SK-N-SH (cell line): Measurements from ENCODE around the gene LGALS14.
"Not testable (repeated sequence)": the region's sequence is repeated elsewhere in the genome, so short reads cannot be mapped to it uniquely, and the experiment has no call there.

Source experiments
- EP300 ChIP-seq, 2 experiments: IDR thresholded peaks; 2 replicates each; pipeline versions ENCODE4 v1.4.0 to v1.6.1; 2012; ENCODE audit warnings: borderline replicate concordance in 1 of 2, low read depth in 1 of 2, low read length in 1 of 2
- JUND ChIP-seq: IDR thresholded peaks from 2 replicates; pipeline ENCODE4 v1.4.0; 2012
- POLR2AphosphoS5 ChIP-seq: IDR thresholded peaks from 2 replicates; pipeline ENCODE4 v1.6.1; 2012; ENCODE audit warnings: low read depth, low read length
- RFX5 ChIP-seq: IDR thresholded peaks from 2 replicates; pipeline ENCODE4 v1.6.1; 2012; ENCODE audit warnings: mild to moderate bottlenecking, improper control_type of control experiment, low read length
- SMC3 ChIP-seq: IDR thresholded peaks from 2 replicates; pipeline ENCODE4 v1.6.1; 2012; ENCODE audit warnings: low read depth, low read length, improper control_type of control experiment
- TAF1 ChIP-seq: IDR thresholded peaks from 2 replicates; pipeline ENCODE4 v1.6.1; 2012; ENCODE audit warnings: low read depth, mild to moderate bottlenecking, low read length, moderate library complexity, borderline replicate concordance
- TF ChIP-seq, protein P1 (sequence below): fragments of 200-600 bp; sonication (generic); IDR thresholded peaks from 2 replicates; pipeline ENCODE4 v1.6.1; 2017; ENCODE audit warnings: antibody characterized with exemption, mild to moderate bottlenecking, moderate library complexity
- TF ChIP-seq, protein P2 (sequence below): fragments of 150-350 bp; IDR thresholded peaks from 2 replicates; pipeline ENCODE4 v1.6.1; 2017; ENCODE audit warnings: antibody characterized with exemption, low read length, low read depth, borderline replicate concordance
- TF ChIP-seq, protein P3 (sequence below): IDR thresholded peaks from 2 replicates; pipeline ENCODE4 v1.4.0; 2012; ENCODE audit warnings: low read depth

DNA sequence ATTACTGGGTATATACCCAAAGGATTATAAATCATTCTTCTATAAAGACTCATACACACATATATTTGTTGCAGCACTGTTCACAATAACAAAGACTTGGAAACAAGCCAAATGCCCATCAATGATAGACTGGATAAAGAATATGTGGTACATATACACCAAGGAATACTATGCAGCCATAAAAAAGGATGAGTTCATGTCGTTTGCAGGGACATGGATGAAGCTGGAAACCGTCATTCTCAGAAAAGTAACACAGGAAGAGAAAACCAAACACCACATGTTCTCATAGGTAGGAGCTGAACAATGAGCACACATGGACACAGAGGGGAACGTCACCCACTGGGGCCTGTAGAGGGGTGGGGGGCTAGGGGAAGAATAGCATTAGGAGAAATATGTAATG is 15.9 kb downstream of the LGALS14 start:
- TF ChIP-seq, protein P1, sequence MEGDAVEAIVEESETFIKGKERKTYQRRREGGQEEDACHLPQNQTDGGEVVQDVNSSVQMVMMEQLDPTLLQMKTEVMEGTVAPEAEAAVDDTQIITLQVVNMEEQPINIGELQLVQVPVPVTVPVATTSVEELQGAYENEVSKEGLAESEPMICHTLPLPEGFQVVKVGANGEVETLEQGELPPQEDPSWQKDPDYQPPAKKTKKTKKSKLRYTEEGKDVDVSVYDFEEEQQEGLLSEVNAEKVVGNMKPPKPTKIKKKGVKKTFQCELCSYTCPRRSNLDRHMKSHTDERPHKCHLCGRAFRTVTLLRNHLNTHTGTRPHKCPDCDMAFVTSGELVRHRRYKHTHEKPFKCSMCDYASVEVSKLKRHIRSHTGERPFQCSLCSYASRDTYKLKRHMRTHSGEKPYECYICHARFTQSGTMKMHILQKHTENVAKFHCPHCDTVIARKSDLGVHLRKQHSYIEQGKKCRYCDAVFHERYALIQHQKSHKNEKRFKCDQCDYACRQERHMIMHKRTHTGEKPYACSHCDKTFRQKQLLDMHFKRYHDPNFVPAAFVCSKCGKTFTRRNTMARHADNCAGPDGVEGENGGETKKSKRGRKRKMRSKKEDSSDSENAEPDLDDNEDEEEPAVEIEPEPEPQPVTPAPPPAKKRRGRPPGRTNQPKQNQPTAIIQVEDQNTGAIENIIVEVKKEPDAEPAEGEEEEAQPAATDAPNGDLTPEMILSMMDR = not testable (repeated sequence)
- not testable (repeated sequence) for TF ChIP-seq JUND; POLR2AphosphoS5; TAF1; SMC3; EP300 (IDR thresholded peaks at IDR 0.05; ENCODE audit: borderline replicate concordance in 1 of 2, low read depth in 1 of 2, low read length in 1 of 2); RFX5
- TF ChIP-seq, protein P2, sequence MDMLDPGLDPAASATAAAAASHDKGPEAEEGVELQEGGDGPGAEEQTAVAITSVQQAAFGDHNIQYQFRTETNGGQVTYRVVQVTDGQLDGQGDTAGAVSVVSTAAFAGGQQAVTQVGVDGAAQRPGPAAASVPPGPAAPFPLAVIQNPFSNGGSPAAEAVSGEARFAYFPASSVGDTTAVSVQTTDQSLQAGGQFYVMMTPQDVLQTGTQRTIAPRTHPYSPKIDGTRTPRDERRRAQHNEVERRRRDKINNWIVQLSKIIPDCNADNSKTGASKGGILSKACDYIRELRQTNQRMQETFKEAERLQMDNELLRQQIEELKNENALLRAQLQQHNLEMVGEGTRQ = not testable (repeated sequence)
- TF ChIP-seq, protein P3, sequence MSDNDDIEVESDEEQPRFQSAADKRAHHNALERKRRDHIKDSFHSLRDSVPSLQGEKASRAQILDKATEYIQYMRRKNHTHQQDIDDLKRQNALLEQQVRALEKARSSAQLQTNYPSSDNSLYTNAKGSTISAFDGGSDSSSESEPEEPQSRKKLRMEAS = not testable (repeated sequence)
